ENCODE results near the gene PGP. TPM values are rescaled to one million over a fixed set of nuclear protein-coding genes. Genes with fewer than 3 reads are reported as not detected.
A peak's percentile ranks its signal among the peaks of the same experiment; 100 is the strongest.

Gene PGP
- total and polyA plus RNA-seq, 2 of the 4 experiments (the other 2 are of a cell fraction), result 4.1 to 9.4 TPM

GRCh38 chr16:2226245-2226793 is 11.7 kb upstream of the PGP start:
- peak overlapping the region; percentile 19; the same call in 1 of the 2 replicates for H3K4ac ChIP-seq (ENCODE audit: low read depth, low read length)
- peaks cover 12% of the 10 kb centered on the region for H3K4me1 ChIP-seq (ENCODE audit: control insufficient read depth, insufficient read depth, low read length)
- intact Hi-C loops (cut with micrococcal nuclease), result no loop called here
- H2BK5ac ChIP-seq (ENCODE audit: low read depth, low read length, poor library complexity, severe bottlenecking), result peak overlapping the region; percentile 30
- H3K14ac ChIP-seq (replicated peaks; ENCODE audit: low read depth, low read length), result no peak overlapping the region
- H4K5ac ChIP-seq (ENCODE audit: low read depth, low read length), result no peak overlapping the region
- 0 out of 2 replicates have a peak overlapping the region, but pooled peaks have one; percentile 3 for H3K23ac ChIP-seq (ENCODE audit: low read depth, low read length)
- H2BK20ac ChIP-seq (ENCODE audit: low read depth, low read length), result no peak overlapping the region
- peaks cover 24% of the 10 kb centered on the region for H4K20me1 ChIP-seq (ENCODE audit: insufficient read depth, low read length)
- no peaks in the 10 kb centered on the region for H3K9me3 ChIP-seq (ENCODE audit: control insufficient read depth, insufficient read depth, low read length)
- DNase-seq (no peak), ATAC-seq (ENCODE audit: low read depth) (no peak)
- H2AK5ac ChIP-seq (ENCODE audit: low read depth, low read length), result peak overlapping the region; percentile 37; the same call in 1 of the 2 replicates
- ChIA-PET CTCF (interaction anchor here (1.4 kb wide), 1 partner anchor 11 kb away, joined by 4 read pairs; no protein-coding TSS in a partner anchor), POLR2A (ENCODE audit: unreplicated experiment) (interaction anchor here (0.8 kb wide), 1 partner anchor 12 kb away, joined by 10 read pairs; no protein-coding TSS in a partner anchor)
- H4K91ac ChIP-seq (ENCODE audit: insufficient read depth, low read depth, low read length), result no peak overlapping the region
- H2AFZ ChIP-seq (replicated peaks; ENCODE audit: low read length, poor library complexity), result no peak overlapping the region
- no peak overlapping the region for H2BK120ac ChIP-seq (ENCODE audit: low read depth, low read length)
- no peak overlapping the region for H3K27ac ChIP-seq (ENCODE audit: insufficient read depth, low read length)
- H3K9me1 ChIP-seq (ENCODE audit: insufficient read depth, low read length), result peaks cover 15% of the 10 kb centered on the region; the same call in 1 of the 2 replicates
- H3K79me1 ChIP-seq (ENCODE audit: low read depth in 1 of 2, low read length in 2 of 2), result peaks cover 2 to 45% of the 10 kb centered on the region in 2 experiments; a peak in 3 of 4 replicates
- no peak overlapping the region for H3K4me3 ChIP-seq (ENCODE audit: insufficient read depth, low read depth, low read length)
- no peak overlapping the region for H2BK15ac ChIP-seq (ENCODE audit: low read depth, low read length)
- no peak overlapping the region for H3K9ac ChIP-seq (ENCODE audit: low read depth, low read length)
- in situ Hi-C loops (cut with MboI; ENCODE audit: low sequenced_read_pairs), result no loop called here
- peaks cover 23% of the 10 kb centered on the region; the same call in 1 of the 2 replicates for H3K36me3 ChIP-seq (ENCODE audit: control insufficient read depth, insufficient read depth, low read length)
- 30% methylated on average over 2 of the region's 9 CpGs; no CpG with 5 or more reads in 1 of the 2 experiments for WGBS, 2 experiments (ENCODE audit: extremely low coverage in 2 of 2, insufficient read length in 1 of 2)
- dilution Hi-C loops (cut with HindIII; ENCODE audit: low sequenced_read_pairs, unreplicated experiment), result no loop called here
- no peaks in the 10 kb centered on the region for H3K27me3 ChIP-seq (ENCODE audit: control insufficient read depth, insufficient read depth, low read length)
- BruUV-seq (replicated peaks), result no TSS peak
- H2AK9ac ChIP-seq (replicated peaks; ENCODE audit: low read depth, low read length, poor library complexity), result peak overlapping the region; percentile 82
- H3K18ac ChIP-seq (ENCODE audit: low read depth, low read length), result no peak overlapping the region
- H3K4me2 ChIP-seq (ENCODE audit: low read depth, low read length), result peak overlapping the region; percentile 50
- no peak for TF ChIP-seq MAFK (IDR thresholded peaks at IDR 0.05; ENCODE audit: low read depth, low read length)
- no peak for TF ChIP-seq RFX5 (IDR thresholded peaks at IDR 0.05; ENCODE audit: low read depth, low read length)
- TF ChIP-seq POLR2A (IDR thresholded peaks at IDR 0.05; ENCODE audit: low read depth, low read length), result no peak
- TF ChIP-seq, protein P1, sequence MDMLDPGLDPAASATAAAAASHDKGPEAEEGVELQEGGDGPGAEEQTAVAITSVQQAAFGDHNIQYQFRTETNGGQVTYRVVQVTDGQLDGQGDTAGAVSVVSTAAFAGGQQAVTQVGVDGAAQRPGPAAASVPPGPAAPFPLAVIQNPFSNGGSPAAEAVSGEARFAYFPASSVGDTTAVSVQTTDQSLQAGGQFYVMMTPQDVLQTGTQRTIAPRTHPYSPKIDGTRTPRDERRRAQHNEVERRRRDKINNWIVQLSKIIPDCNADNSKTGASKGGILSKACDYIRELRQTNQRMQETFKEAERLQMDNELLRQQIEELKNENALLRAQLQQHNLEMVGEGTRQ (IDR thresholded peaks at IDR 0.05; ENCODE audit: low read depth, low read length), result no peak
- no peak for TF ChIP-seq FOS (IDR thresholded peaks at IDR 0.05; ENCODE audit: low read depth, low read length)
- TF ChIP-seq CHD1 (IDR thresholded peaks at IDR 0.05; ENCODE audit: low read depth, low read length), result no peak
- no peak for TF ChIP-seq CEBPB (IDR thresholded peaks at IDR 0.05; ENCODE audit: low read depth, low read length)
- no peak for TF ChIP-seq MXI1 (IDR thresholded peaks at IDR 0.05; ENCODE audit: borderline replicate concordance, low read depth, low read length)
- no peak for TF ChIP-seq NFE2L2 (IDR thresholded peaks at IDR 0.05; ENCODE audit: low read depth, low read length)
- TF ChIP-seq, protein P2, sequence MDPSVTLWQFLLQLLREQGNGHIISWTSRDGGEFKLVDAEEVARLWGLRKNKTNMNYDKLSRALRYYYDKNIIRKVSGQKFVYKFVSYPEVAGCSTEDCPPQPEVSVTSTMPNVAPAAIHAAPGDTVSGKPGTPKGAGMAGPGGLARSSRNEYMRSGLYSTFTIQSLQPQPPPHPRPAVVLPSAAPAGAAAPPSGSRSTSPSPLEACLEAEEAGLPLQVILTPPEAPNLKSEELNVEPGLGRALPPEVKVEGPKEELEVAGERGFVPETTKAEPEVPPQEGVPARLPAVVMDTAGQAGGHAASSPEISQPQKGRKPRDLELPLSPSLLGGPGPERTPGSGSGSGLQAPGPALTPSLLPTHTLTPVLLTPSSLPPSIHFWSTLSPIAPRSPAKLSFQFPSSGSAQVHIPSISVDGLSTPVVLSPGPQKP (IDR thresholded peaks at IDR 0.05; ENCODE audit: borderline replicate concordance, low read depth, low read length), result no peak
- no peak for TF ChIP-seq MAZ (IDR thresholded peaks at IDR 0.05; ENCODE audit: borderline replicate concordance, low read depth, low read length)
- no peak for TF ChIP-seq SMC3 (IDR thresholded peaks at IDR 0.05; ENCODE audit: low read depth, low read length)
- H4K8ac ChIP-seq (ENCODE audit: low read depth in 2 of 2, low read length in 2 of 2), result no peak overlapping the region
- no peak overlapping the region for H3K56ac ChIP-seq (ENCODE audit: extremely low read depth, insufficient read depth, low read length)
